Right renal pelvis (tissue), 4 donors: ENCODE results near the gene PRSS16. TPM values are rescaled to one million over a fixed set of nuclear protein-coding genes. Genes with fewer than 3 reads are reported as not detected.
"Not testable (repeated sequence)": the region's sequence is repeated elsewhere in the genome, so short reads cannot be mapped to it uniquely, and the experiment has no call there.

Experiments used
- DNase-seq, 4 donors: peaks; one replicate each; pipeline ENCODE4 v3.0.0-alpha.2; 2013; ENCODE audit warnings: low read depth in 4 of 4, low spot score in 3 of 4, missing footprints in 1 of 4
- polyA plus RNA-seq, 4 donors: library from polyadenylated mRNA; unstranded; fragments of 120-200 nt; gene quantifications; one replicate each; pipeline ENCODE4 v1.2.1, GENCODE V29; 2013; ENCODE audit not compliant: insufficient read length in 4 of 4

PRSS16 gene, protein sequence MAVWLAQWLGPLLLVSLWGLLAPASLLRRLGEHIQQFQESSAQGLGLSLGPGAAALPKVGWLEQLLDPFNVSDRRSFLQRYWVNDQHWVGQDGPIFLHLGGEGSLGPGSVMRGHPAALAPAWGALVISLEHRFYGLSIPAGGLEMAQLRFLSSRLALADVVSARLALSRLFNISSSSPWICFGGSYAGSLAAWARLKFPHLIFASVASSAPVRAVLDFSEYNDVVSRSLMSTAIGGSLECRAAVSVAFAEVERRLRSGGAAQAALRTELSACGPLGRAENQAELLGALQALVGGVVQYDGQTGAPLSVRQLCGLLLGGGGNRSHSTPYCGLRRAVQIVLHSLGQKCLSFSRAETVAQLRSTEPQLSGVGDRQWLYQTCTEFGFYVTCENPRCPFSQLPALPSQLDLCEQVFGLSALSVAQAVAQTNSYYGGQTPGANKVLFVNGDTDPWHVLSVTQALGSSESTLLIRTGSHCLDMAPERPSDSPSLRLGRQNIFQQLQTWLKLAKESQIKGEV
- 1 to 10 TPM in 1 of 4 donors, under 1 TPM in 3; 0.21 to 1.5 (median 0.37) TPM for polyA plus RNA-seq

- no peak for DNase-seq
Observed at GRCh38 chr6:27247133-27247836, at the start of gene PRSS16. PRSS16 (plus strand) TSS chr6:27247701; CDS start chr6:27247738, 37 bp downstream.

DNA sequence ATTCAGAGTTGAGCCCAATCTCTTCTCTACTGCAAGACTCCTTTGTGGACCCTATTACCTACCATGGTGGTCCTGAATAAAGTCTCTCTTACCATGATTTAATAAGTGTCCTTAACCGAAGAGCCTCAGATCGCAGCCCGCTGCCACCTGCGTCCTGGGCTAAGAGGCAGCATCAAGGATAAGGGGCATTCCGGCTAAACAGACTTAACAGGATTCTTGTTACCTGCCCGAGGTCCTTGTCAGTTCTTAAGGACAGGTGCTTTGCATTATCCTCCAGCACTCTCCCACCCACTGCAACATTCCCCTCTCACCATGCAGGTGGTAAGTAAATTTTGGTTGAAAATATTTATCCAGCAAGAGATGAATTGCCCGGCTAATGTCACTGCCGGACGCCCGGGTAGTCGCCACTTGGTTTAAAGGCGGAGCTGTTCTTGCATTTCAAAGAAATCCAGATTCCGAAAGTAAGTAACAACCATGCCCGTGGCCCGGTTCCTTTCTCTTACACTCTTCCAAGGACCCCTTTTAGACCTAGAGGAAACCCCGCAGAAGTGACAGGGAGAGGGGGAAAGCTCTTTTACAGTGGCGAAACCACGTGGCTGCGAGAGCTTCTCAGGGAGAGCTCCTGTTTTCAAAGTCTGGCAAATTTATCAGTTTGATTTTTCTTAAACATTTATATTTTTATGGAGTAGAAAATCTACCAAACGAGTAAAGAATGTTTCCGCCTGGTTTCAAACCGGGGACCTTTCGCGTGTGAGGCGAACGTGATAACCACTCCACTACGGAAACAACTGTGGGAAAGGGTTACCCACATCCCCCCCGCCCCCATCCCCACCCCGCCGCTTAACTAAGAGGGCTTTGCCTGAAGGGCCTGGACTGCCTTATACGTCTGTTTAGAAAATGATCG, 41.9 kb upstream of the PRSS16 start:
- DNase-seq, result no peak

- DNase-seq, result no peak
Observed at GRCh38 chr6:27206806-27207205, 40.7 kb upstream of the PRSS16 start.

- no peak for DNase-seq
Observed at GRCh38 chr6:27208042-27208441, 39.5 kb upstream of the PRSS16 start.

GRCh38 chr6:27209196-27209595, 38.3 kb upstream of the PRSS16 start:
- no peak for DNase-seq

GRCh38 chr6:27209659-27210269, 37.7 kb upstream of the PRSS16 start:
- DNase-seq, result no peak

GRCh38 chr6:27213091-27213517, 34.4 kb upstream of the PRSS16 start:
- not testable (repeated sequence) for DNase-seq

- no peak for DNase-seq
Observed at GRCh38 chr6:27213544-27214125, 33.9 kb upstream of the PRSS16 start.

- DNase-seq, result no peak
Observed at GRCh38 chr6:27214126-27214601, 33.3 kb upstream of the PRSS16 start.

- no peak for DNase-seq
Observed at GRCh38 chr6:27216874-27217273, 30.6 kb upstream of the PRSS16 start.

GRCh38 chr6:27222971-27223370, 24.5 kb upstream of the PRSS16 start:
- not testable (repeated sequence) for DNase-seq

DNA sequence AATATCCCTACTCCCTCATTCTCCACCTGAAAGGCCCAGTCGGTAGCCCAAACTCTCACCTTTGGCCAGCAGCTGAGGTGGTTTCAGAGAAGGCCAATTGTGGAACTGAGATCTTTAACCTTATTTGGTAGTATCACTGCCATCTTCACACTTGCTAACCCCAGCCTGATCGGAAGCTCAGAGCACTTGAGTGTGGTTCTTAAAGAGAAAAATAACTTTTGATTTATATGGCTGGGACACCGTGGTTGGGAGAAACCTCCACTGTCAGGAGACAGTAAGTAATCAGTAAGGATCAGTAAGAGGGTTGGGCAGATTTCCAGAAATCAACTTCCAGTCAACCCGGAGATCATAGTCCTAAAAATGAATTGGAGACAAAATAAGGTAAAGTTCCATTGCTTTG, 22.8 kb upstream of the PRSS16 start:
- no peak for DNase-seq

DNA sequence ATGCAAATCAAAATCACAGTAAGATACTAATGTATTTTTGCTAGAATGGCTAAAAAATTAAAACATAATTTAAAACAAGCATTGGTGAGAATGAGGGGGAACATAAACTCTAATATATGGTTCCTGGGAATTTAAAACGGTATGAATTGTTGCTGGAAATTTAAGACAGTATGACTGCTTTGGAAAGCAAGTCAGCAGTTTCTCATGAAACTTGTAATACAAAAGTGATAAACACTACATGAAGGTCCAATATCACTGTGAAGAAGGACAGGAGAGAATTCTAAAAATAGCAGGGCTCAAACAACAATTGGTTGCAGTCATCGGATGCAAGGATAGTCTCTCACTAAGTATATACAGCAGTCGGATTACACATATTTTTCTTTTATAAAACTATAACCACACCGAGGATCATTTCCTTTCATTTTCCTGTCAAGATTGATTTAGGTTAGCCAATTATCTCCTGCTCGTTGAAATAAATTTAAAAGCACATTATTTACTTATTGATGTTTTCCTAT, 18.5 kb upstream of the PRSS16 start:
- no peak for DNase-seq

DNA sequence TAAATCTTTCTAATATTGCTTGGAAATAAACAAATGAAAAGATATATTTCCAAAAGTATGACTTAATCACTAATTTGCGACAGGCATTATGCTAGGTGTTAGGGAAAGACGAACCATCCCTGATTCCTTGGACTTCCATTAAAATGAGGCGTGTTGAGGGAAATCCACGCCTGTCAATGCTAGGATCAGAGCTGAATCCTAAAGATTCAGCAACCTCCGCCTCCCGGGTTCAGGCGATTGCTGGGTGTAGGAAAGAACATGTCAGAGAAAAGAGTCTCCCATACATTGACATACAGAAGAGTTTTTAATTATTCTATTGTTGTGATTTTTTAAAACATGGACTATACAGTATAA, 16.8 kb upstream of the PRSS16 start:
- DNase-seq, result no peak

DNA sequence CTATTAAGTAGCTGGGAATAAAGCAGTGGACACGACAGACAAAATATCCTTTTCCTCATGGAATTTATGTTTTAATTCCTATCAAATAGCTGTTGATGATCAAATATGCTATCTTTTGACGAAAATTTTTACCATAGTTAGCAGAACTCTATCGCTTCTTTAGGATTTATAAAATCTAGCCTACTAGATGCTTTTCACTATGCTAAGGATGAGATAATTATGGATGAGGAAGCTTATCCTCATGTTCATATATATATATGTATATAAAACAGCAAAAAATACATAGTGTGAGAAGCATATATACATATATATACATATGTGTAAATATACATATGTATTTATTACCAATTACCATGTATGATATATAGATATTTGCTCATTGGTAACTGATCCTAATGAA, 12.9 kb upstream of the PRSS16 start:
- no peak for DNase-seq

DNA sequence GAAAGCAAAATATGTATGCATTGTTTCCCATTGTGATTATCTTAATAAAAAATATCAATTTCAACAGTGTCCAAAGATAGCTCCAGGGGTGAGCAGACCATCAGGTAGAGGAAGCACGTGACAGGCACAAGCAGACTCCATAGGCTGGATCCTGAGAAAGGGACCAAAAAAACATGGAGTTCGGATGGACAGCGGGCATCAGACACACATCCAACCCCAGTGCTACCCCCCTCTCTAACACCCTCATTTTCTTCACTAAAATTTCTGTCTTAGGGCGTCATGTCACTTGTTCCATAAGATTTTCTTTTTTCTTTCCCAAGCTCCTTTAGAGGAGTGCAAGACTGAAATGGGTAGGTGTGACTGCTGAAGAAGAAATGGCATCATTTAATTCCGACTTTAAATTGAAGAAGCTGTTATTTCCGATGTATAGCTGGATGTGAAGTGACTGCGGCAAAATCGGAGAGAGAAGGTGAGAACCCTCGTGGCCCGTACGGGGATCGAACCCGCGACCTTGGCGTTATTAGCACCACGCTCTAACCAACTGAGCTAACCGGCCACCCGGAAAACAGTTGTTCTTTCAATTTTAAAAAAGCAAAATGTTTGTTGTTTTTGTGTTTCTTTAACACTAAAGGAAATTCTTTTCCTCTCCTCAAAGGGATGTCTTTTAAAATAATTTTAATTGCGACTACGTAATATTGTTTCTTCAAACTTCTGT, 10.3 kb upstream of the PRSS16 start:
- DNase-seq, result no peak

- DNase-seq, result no peak
Observed at GRCh38 chr6:27238010-27238983, 9.2 kb upstream of the PRSS16 start.

DNA sequence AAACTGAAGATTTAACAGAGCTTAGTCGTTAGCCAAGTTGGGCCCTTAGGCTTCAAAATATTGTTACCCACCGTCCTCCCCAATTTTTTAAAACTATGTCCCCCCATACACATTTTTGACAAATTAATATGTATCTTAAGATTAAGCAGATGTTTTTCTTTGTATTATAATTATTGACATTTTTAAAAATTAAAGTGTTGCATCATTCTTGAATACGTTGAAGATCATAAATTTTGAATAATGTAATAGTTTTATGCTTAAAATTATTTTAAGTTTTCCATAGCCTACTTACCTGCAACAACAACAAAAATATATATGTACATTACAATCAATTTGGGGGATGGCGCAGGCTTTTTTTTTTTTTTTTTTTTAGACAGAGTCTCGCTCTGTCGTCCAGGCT, 8.2 kb upstream of the PRSS16 start:
- DNase-seq, result no peak
